Stimulated activated CD8-positive, alpha-beta memory T cell treated with anti-CD3 and anti-CD28 coated beads, Interleukin-2, amount 100 ng/mL, for 1 hour (primary cell): ENCODE data around the gene FRK.
"Not testable (repeated sequence)": the region's sequence is repeated elsewhere in the genome, so short reads cannot be mapped to it uniquely, and the experiment has no call there.

Experiments
- DNase-seq, 2 donors: peaks; one replicate each; pipeline ENCODE4 v3.0.0-alpha.2; 2020; ENCODE audit warnings: low read depth in 2 of 2

The FRK gene

DNA sequence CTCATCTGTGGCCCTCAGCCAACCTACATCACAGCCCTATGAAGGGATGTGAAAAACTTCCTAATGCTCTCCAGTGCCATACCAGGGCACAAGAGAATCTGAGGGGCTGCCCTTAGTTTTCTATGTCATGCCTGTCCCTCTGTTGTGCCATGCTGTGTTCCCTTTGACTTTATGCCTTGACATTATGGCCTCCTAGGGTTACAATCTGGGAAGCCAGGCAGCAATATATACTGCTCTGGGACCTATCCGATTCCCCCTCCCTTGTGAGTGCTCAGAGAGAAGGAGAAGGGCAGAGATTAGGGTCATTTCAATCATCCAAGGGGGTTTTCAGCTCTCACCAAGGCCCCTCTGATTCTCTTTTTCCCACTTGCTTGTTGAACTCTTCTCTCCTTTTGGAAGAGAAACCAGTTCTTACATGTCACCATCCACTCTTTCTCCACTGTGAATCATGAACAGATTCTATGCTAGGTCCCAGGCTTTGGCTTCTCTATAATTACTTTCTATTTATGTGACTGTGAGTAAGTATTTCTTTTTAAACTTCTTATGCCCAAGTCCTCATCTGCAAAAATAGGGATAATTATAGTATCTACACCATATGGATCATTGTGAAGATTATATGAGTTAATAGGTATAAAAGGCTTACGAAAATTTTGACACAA is 14.2 kb upstream of the FRK start:
- no peak for DNase-seq

DNA sequence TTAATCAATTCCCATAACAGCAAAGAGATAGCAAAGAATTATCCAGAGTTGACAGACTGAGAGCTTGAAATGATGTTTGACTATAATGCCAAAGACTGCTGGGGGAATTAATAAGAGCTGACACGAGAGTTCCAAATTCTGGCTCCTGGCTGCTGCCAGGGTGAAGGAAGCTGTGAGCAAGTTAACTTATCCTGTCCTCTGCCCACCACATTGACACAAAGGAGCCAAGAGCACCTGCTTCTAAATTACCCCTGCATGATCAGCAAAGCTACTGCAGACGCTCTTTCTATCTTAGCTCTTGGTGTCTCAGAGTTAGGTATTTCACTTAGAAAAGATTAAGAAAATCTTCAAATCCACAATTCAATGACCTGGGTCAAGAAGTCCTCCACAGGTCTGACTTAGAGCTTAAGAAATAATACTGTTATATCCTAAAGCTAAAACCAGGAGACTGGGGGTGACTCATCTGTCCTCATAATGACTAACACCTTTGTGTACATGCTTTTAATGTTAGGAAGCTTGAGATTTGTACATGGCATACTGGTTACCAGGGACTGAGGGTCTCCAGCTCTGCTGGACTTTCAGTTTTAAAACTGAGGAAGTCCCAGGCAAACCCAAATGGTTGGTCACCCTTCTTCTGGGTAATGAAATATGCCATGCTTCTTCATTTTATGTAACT is 13.2 kb upstream of the FRK start:
- no peak for DNase-seq

DNA sequence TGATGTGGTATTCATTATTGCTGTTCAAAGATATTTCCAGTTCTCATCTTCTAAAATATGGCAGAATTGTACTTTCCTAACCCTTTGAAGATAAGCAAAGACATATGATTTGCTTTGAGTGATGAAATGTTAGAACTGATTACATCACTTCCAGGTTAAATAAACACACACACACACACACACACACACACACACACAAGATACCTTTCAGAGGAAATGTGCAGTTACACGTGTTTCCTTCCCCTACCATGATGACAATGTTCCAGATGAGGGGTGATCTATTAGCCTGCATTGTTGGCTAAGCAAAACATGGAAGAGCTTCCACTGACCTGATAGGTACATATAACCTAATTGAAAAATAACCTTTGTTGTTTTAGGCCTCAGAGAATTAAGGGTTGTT is 11.7 kb upstream of the FRK start:
- no peak for DNase-seq

DNA sequence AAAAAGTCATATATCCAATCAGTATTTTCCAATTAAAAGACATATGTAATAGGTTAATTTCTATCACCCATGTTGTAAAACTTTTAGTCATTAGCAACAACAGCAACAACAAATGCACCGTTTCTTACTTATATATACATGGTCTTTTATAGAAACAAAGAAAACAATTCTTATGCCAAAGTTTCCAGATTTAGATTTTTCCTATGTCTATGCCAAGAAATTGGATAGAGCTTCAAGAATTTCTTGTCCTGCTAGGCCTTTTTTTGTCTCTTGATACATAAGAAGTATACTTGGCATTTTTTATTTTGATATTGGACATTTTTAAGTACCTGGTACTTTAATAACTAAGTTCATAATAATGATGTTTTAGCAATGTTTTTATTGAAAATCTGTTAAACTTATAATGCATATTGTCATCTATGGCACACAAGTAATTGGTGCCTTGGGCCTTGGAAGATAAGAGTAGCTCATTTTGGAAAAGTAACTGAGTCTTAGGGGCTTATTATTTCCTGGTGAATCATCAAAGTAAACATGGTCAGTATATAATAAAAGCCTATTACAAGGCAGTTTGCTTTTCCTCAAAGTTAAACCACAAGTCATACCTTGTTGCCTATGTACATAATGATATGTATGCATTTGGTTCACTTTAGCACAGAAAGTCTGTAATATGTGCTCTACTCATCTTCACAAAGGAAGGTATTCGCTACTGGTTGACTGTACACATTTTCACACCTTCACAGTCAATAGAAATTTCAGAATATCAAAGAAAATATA is 10.1 kb upstream of the FRK start:
- DNase-seq, result no peak

DNA sequence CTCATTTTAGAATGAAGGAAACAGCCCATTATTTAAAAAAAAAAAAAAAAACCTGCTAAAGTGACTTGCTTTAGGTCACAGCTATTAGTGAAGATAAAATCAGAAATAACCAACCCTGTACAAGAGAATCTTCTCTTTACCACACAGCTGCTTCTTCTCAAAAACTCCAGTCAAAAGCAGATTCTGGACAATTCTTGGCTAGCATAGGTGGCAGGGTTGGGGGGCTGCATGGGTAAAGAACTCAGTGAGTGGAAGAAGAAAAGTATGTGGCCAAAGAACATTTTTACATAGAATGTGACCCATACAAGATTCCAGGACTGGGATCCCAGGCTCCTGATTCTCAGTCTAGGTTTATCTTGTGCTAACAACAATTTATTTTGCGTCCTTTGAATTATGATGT is 9.4 kb upstream of the FRK start:
- no peak for DNase-seq

DNA sequence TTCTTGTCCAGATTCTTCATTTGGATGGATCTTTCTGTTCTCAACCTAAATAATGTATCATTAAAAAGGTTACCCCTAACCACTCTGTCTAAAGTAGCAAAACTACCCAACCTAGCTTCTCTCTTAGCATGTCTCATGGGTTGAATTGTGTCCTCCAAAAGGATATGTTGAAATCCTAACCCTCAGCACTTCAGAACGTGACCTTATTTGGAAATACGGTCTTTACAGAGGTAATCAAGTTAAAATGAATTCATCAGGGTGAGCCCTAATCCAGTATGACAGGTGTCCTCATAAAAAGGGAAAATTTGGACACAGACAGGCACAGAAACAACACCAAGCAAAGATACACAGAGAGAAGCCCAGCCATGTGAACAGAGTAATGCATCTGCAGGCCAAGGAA is 6.1 kb upstream of the FRK start:
- no peak for DNase-seq

DNA sequence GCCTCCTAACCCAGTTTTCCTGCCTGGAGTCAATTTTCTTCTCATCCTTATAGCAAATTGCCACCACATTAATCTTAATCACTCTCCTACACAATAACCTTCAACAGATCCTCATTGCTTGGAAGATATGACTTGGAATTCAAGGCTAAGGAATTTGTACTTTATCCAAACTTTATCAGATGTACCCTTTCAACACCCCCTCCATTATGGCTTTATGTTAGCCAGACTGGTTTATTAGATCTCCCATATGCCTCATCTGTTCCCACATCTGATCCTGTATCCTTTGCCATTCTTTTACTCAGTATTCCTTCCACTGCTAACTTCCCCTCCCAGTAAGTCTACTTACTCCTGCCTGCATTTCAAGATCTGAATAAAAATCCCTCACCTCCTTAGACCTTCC is 4.0 kb upstream of the FRK start:
- DNase-seq, result no peak

DNA sequence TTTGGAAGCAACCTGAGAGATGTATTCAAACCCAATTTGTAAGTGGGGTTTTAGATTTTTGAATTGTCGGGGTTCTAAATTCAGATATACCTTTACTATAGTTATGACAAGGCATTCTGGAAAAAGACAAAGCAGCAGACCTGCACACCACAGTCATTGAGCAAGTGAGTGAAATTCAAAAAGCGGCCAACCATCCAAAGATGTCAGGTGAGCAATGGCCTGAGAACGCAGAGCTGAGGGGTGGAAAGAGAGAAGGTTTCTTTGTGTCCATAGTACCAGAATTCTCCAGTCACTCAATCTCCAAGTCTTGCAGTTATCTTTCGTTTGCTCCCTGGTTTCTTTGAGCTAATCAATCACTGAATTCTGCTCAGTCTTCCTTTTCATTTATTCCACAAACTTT is 1.8 kb upstream of the FRK start:
- DNase-seq, result no peak

DNA sequence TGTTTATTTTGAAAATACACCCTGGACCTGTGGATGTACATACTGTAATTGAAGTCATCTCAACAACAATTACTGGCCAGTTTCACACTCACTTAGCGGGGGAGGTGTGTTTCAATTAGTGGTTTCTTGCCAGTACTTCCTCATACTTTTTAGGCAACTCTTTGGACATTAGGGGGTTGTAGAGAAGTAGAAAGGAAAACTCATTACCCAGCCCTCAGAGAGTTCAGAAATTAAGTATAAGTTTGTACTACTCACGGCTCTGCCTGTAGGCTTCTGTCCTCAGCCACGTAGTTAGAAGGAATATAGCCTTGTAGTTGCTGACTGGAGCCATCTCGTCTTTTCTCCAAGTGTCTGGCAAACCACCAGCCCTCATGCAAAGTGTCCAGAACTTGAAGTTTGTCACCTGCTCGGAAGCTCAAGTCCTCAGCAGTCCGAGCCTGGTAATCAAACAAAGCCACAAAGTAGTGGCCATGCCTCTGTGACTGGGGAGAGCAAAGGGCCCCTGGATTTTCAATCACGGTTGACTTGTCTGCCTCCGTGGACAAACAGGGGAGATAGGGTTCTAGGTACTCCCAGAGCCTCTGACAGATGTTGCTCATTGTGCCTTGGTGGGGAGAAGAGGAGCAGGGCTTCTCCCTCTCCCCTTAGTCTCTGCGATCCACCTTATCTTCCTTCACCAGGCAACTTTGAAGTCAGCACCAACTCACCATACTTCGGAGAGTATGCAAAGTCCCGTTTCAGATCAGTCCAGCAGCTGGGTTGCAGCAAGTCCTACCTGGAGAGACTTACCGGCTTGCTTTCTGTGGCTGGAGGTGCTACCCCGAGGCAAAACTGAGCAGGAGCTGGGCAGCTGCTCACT is 749 bp downstream of the FRK start:
- DNase-seq, result no peak

DNA sequence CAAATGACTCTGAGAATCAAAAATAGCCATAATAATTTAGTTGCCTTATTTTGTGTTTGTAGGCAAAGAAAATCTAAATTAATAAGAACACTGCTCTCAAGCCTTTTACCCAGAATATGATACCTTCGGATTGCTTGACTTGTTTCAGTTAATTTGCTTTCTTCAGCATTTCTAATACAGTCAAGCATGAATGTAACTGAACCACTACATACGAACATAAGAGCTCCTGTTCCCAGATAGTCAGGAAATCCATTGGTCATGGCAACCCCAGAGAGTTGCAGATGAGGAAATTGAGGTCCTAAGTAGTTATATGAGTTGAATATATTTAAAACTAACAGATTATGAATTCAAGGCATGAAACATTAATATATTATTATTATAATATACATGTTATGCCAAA is 2.9 kb downstream of the FRK start:
- DNase-seq, result no peak

DNA sequence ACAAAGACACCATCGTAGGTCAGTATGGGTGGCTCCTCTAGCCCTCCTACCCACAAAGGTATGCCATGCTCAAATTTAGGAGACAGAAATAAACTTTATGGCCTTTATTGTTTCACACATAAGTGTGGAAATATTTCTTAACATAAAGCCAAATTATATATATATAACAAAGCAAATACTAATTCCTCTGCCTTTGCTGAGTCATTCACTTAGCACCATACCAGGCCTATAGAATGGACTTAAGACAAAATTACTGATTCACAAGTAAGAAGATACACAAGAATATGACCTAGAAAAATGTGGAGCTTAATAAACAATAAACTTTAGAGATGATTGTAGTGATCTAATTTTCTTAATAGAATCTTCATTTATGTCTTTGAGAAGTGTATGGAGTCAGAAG is 5.2 kb downstream of the FRK start:
- DNase-seq, result no peak

DNA sequence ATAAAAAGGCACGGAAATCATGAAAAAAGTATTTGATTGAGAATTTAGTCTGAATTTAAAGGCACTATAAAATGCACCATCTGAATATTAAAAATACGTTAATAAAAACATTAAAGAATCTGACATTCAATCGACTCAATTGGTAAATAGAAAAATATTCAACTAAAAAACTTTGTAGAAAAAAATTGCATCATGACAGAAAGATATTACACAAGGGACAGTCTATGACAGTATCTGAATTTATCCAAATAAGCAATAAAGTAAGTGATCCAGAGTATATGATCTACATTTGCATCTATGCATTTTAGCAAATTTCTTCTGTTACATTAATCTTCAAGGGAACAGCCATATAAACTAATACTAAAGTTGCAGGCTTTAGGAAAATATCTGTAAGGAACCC is 9.4 kb downstream of the FRK start:
- DNase-seq, result no peak

DNA sequence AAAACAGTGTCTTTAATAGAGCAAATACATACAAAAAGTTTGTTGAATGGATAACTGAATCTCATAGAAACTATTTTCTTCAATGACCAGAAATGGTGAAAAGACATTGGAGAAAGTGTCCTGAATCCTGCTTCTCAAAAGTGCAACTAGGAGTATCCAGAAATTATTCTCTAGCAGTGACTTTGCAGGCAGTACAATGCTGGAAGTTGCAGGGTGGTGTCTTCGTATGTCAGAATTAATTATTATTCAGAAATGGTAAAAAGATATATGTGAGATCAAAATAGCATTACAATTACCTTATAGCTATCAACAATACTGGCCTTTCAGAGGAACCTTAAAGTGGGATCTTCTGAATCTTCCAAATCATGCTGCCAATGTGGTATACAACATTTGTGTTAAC is 10.0 kb downstream of the FRK start:
- no peak for DNase-seq

DNA sequence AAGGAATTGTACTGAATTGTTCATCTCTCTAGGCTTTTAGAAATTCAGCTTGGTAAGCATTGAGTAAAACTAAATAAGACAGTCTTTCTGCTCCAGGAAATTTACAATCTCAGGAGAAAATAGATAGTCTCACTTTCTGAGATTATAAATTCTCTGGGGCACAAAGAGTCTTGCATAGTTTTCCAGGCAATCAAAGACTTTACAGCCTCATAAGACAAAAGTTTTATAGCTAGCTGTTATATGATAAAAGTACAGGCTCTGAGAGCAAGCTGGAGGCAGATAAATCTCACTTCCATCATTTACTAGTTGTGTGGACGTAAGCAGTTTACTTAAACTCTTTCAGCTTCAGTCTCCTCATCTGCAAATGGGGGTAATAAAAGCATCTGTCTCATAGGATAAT is 11.4 kb downstream of the FRK start:
- DNase-seq, result no peak

DNA sequence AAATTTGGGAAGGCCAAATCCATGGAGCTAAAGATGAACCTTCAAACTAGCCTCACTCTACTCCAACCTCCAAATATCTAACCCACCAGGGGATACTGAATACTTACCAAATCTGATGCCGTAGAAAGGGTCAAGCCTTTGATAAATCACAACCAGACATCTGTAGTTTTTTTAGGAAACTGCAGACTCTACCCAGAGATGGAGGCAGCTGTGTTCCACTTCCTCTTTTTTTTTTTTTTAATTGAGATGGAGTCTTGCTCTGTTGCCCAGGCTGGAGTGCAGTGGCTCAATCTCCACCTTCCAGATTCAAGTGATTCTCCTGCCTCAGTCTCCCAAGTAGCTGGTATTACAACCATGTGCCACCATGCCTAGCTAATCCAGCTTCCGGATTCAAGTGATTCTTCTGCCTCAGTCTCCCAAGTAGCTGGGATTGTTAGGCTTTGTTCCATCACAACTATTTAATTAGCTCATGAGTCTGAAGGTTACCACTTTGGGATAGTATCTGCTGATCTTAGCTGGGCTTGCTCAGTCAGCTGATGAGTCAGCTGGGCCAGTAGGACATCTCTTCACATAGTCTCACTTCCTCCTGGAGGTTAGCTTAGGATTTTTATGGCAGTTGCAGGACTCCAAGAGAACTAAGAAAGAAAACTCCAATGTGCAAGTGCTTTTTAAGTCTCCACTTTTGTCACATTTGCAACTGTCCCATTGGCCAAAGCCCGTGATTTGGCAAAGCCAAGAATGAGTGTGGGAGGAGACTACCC is 13.3 kb downstream of the FRK start:
- no peak for DNase-seq

DNA sequence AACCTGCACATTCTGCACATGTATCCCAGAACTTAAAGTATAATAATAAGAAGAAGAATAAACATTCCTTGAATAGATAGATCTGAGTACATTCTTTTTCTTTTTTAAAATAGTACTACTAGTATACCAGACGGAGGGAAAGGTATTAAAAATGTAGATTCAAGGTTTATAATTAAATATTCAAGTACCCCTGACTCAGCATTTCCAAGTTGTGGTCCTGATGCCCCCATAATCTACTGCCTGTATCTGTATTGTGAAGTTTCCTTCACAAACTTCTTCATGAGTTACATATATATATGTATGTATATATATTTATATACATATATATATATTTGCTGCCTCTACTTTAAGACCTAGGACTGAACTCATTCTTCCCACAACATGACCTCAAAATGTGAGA is 14.0 kb downstream of the FRK start:
- DNase-seq, result no peak

DNA sequence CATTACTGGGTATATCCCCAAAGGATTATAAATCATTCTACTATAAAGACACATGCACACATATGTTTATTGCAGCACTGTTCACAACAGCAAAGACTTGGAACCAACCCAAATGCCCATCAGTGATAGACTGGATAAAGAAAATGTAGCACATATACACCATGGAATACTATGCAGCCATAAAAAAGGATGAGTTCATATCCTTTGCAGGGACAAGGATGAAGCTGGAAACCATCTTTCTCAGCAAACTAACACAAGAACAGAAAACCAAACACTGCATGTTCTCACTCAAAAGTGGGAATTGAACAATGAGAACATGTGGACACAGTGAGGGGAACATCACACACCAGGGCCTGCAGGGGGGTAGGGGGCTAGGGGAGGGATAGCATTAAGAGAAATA is 14.4 kb downstream of the FRK start:
- DNase-seq, result not testable (repeated sequence)

DNA sequence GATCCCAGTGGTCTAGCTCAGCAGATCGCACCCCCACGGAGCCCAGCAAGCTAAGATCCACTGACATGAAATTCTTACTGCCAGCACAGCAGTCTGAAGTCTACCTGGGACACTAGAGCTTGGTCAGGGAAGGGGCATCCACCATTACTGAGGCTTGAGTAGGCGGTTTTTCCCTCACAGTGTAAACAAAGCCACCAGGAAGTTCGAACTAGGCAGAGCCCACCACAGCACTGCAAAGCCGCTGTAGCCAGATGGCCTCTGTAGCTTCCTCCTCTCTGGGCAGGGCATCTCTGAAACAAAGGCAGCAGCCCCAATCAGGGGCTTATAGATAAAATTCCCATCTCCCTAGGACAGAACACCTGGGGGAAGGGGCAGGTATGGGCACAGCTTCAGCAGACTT is 18.8 kb downstream of the FRK start:
- no peak for DNase-seq

DNA sequence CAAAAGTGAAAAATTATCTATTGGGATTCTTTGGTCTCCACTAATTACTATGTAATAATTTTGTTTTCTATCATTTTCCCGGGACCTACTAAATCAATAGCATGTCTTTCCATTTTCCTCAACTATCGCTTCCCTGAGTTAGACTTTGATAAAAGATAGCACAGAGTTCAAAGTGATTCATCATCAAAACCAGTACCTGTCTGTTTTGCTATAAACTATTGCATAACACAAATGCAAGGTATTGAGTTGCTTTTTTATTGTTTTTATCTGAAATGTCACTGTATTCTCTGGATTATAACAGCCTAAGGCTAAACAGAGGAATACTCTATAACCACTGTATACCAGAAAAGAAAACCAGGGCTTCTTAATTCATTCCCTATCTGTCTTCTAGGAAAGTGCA is 19.7 kb downstream of the FRK start:
- no peak for DNase-seq

DNA sequence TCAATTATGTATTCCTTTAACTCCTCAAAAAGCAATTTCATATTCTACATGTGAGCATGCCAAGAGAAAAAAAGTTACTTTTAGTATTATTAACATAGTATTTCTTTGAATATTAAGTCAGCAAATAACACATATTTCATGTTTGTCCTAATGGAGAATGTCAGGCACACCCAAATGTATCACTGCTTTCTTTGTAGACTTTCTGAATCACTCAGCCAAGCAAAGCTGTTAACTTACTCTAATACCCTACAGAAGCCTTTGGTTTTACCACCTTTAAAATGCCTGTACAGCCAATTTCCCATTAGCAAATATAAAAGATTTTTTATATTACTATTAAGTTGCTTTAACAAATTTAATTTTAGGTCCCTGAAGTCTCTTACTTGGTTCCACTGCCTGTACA is 23.8 kb downstream of the FRK start:
- no peak for DNase-seq

DNA sequence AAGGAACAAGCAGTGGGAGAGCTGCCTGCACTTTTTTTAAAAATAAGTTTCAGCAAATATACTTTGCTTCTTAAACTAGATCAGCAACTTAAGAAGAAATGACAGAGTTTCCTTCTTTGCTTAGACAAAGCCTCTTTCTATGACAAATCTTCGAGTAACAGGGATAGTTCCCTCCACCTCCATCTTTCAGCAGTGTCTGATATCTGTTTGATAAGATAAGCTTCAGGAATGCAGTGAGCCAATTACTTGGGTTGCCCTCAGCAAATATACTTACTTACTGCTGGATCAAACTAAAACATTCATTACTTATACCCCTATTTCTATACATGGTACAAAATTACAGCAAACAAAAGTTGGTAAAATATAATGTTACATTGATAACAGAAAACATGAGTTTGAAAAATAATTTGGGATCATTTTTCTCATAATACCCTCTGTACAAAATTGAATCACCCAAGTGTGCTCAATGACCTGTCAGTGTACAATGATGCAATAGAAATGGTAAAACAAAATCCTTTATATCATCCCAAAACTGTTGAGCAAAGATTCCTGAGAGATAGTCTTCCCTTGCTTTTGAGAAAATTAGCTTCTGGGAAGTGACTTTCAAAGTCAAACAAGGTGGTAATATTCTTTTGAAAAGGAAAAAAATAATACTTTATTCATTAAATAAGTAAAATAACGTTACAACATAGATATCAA is 24.5 kb downstream of the FRK start:
- no peak for DNase-seq
